ENCODE results near the gene DCDC2C. TPM values are rescaled to one million over a fixed set of nuclear protein-coding genes. Genes with fewer than 3 reads are reported as not detected.

Gene DCDC2C
- total and polyA plus RNA-seq, 7 experiments from 2014 or later: not detected

GRCh38 chr2:3708576-3708975 is 5.2 kb downstream of the DCDC2C start:
- ChIA-PET CTCF (no interaction called here), POLR2A (no interaction called here)
- Mint-ChIP-seq H3K4me3 (no peak overlapping the region), H3K27me3 (peaks cover 5 to 40% (median 17%) of the 10 kb centered on the region in 5 donors), H3K4me1 (peaks cover 0 to 7% (median 5%) of the 10 kb centered on the region in 7 donors), H3K9me3 (peaks cover 0 to 8% (median 0%) of the 10 kb centered on the region in 11 donors), H3K36me3 (peaks cover 0 to 6% (median 0%) of the 10 kb centered on the region in 5 donors), H3K27ac (no peak overlapping the region)
- DNase-seq: no peak
- Histone ChIP-seq H3K27me3 (ENCODE audit: control insufficient read depth in 2 of 2, insufficient read depth in 2 of 2, low read length in 2 of 2) (peaks cover 0 to 4% of the 10 kb centered on the region in 2 donors), H3K4me1 (ENCODE audit: control insufficient read depth in 2 of 2, insufficient read depth in 2 of 2, low read length in 2 of 2) (no peaks in the 10 kb centered on the region), H3K27ac (ENCODE audit: low read depth, low read length) (no peak overlapping the region), H3K36me3 (ENCODE audit: control insufficient read depth in 2 of 3, insufficient read depth in 3 of 3, low read length in 3 of 3) (no peaks in the 10 kb centered on the region), H3K4me3 (ENCODE audit: low read length) (no peak overlapping the region), H3K9me3 (ENCODE audit: control insufficient read depth in 2 of 3, low read length in 3 of 3) (no peaks in the 10 kb centered on the region)
- no peak for ATAC-seq
- intact Hi-C loops (cut with micrococcal nuclease): no loop called here

GRCh38 chr2:3709225-3709624 is 5.8 kb downstream of the DCDC2C start:
- no peak for ATAC-seq
- intact Hi-C loops (cut with micrococcal nuclease): no loop called here
- Histone ChIP-seq H3K4me1 (ENCODE audit: control insufficient read depth in 2 of 2, insufficient read depth in 2 of 2, low read length in 2 of 2) (no peaks in the 10 kb centered on the region), H3K9me3 (ENCODE audit: control insufficient read depth in 2 of 3, low read length in 3 of 3) (no peaks in the 10 kb centered on the region), H3K4me3 (ENCODE audit: low read length) (no peak overlapping the region), H3K27ac (ENCODE audit: low read depth, low read length) (no peak overlapping the region), H3K27me3 (ENCODE audit: control insufficient read depth in 2 of 2, insufficient read depth in 2 of 2, low read length in 2 of 2) (peaks cover 0 to 4% of the 10 kb centered on the region in 2 donors), H3K36me3 (ENCODE audit: control insufficient read depth in 2 of 3, insufficient read depth in 3 of 3, low read length in 3 of 3) (no peaks in the 10 kb centered on the region)
- Mint-ChIP-seq H3K27me3 (peaks cover 5 to 40% (median 17%) of the 10 kb centered on the region in 5 donors), H3K4me1 (peaks cover 0 to 7% (median 5%) of the 10 kb centered on the region in 7 donors), H3K9me3 (peaks cover 0 to 8% (median 0%) of the 10 kb centered on the region in 11 donors), H3K4me3 (no peak overlapping the region), H3K27ac (no peak overlapping the region), H3K36me3 (peaks cover 0 to 6% (median 0%) of the 10 kb centered on the region in 5 donors)
- ChIA-PET CTCF (no interaction called here), POLR2A (no interaction called here)
- DNase-seq: no peak

DNA sequence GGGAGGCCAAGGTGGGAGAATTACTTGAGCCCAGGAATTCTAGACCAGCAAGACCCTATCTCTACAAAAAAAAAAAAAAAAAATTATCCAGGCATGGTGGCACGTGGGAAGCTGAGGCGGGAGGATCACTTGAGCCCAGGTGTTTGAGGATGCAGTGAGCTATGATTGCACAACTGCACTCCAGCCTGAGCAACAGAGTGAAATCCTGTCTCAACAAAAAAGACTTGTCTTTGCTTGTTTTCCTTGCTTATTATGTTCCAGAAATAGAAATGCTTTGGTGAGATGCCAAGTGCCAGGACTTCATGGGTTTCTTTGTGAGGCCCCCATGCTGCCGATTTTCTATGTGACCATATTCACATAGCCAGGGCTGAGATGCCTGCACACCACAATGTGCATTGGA is 9.0 kb downstream of the DCDC2C start:
- Histone ChIP-seq H3K36me3 (ENCODE audit: control insufficient read depth in 2 of 3, insufficient read depth in 3 of 3, low read length in 3 of 3) (no peaks in the 10 kb centered on the region), H3K4me3 (ENCODE audit: low read length) (no peak overlapping the region), H3K27ac (ENCODE audit: low read depth, low read length) (no peak overlapping the region), H3K4me1 (ENCODE audit: control insufficient read depth in 2 of 2, insufficient read depth in 2 of 2, low read length in 2 of 2) (no peaks in the 10 kb centered on the region), H3K27me3 (ENCODE audit: control insufficient read depth in 2 of 2, insufficient read depth in 2 of 2, low read length in 2 of 2) (no peaks in the 10 kb centered on the region), H3K9me3 (ENCODE audit: control insufficient read depth in 2 of 3, low read length in 3 of 3) (no peaks in the 10 kb centered on the region)
- Mint-ChIP-seq H3K36me3 (peaks cover 0 to 6% (median 0%) of the 10 kb centered on the region in 5 donors), H3K27me3 (peaks cover 0 to 19% (median 7%) of the 10 kb centered on the region in 5 donors), H3K4me1 (no peaks in the 10 kb centered on the region), H3K4me3 (no peak overlapping the region), H3K27ac (no peak overlapping the region), H3K9me3 (peaks cover 0 to 8% (median 0%) of the 10 kb centered on the region in 11 donors)
- ChIA-PET POLR2A (no interaction called here), CTCF (no interaction called here)
- no peak for DNase-seq
- ATAC-seq: no peak
- intact Hi-C loops (cut with micrococcal nuclease): no loop called here

- Histone ChIP-seq H3K27ac (ENCODE audit: low read depth, low read length) (no peak overlapping the region), H3K36me3 (ENCODE audit: control insufficient read depth in 2 of 3, insufficient read depth in 3 of 3, low read length in 3 of 3) (no peaks in the 10 kb centered on the region), H3K9me3 (ENCODE audit: control insufficient read depth in 2 of 3, low read length in 3 of 3) (no peaks in the 10 kb centered on the region), H3K4me3 (ENCODE audit: low read length) (no peak overlapping the region), H3K27me3 (ENCODE audit: control insufficient read depth in 2 of 2, insufficient read depth in 2 of 2, low read length in 2 of 2) (no peaks in the 10 kb centered on the region), H3K4me1 (ENCODE audit: control insufficient read depth in 2 of 2, insufficient read depth in 2 of 2, low read length in 2 of 2) (no peaks in the 10 kb centered on the region)
- intact Hi-C loops (cut with micrococcal nuclease): no loop called here
- peaks cover 0 to 8% (median 0%) of the 10 kb centered on the region in 11 donors for H3K9me3 Mint-ChIP-seq
- H3K27me3 Mint-ChIP-seq: peaks cover 0 to 14% (median 4%) of the 10 kb centered on the region in 5 donors
- DNase-seq (no peak), ATAC-seq (no peak)
- H3K4me1 Mint-ChIP-seq: no peaks in the 10 kb centered on the region
- H3K36me3 Mint-ChIP-seq: peaks cover 0 to 6% (median 0%) of the 10 kb centered on the region in 5 donors
- no peak overlapping the region for H3K27ac Mint-ChIP-seq
- H3K4me3 Mint-ChIP-seq: no peak overlapping the region
- ChIA-PET CTCF (interaction anchor here (0.5 kb wide), 1 partner anchor 20 kb away, joined by 3 read pairs; no protein-coding TSS in a partner anchor), POLR2A (no interaction called here)
These were observed 9.6 kb downstream of the DCDC2C start for GRCh38 chr2:3712831-3713503.

GRCh38 chr2:3718679-3719078 is 15.3 kb downstream of the DCDC2C start:
- no peak overlapping the region for H3K4me3 Mint-ChIP-seq
- no peaks in the 10 kb centered on the region for H3K36me3 Mint-ChIP-seq
- Histone ChIP-seq H3K9me3 (ENCODE audit: control insufficient read depth in 2 of 3, low read length in 3 of 3) (no peaks in the 10 kb centered on the region), H3K27ac (ENCODE audit: low read depth, low read length) (no peak overlapping the region), H3K4me3 (ENCODE audit: low read length) (no peak overlapping the region), H3K27me3 (ENCODE audit: control insufficient read depth in 2 of 2, insufficient read depth in 2 of 2, low read length in 2 of 2) (no peaks in the 10 kb centered on the region), H3K36me3 (ENCODE audit: control insufficient read depth in 2 of 3, insufficient read depth in 3 of 3, low read length in 3 of 3) (no peaks in the 10 kb centered on the region), H3K4me1 (ENCODE audit: control insufficient read depth in 2 of 2, insufficient read depth in 2 of 2, low read length in 2 of 2) (no peaks in the 10 kb centered on the region)
- no peak for ATAC-seq
- intact Hi-C loops (cut with micrococcal nuclease): no loop called here
- ChIA-PET CTCF (interaction anchor here (0.7 kb wide), 1 partner anchor 19 kb away, joined by 3 read pairs; no protein-coding TSS in a partner anchor), POLR2A (no interaction called here)
- peaks cover 0 to 24% (median 13%) of the 10 kb centered on the region in 11 donors for H3K9me3 Mint-ChIP-seq
- no peak overlapping the region for H3K27ac Mint-ChIP-seq
- peaks cover 3 to 7% (median 4%) of the 10 kb centered on the region in 5 donors for H3K27me3 Mint-ChIP-seq
- H3K4me1 Mint-ChIP-seq: no peaks in the 10 kb centered on the region
- no peak for DNase-seq

DNA sequence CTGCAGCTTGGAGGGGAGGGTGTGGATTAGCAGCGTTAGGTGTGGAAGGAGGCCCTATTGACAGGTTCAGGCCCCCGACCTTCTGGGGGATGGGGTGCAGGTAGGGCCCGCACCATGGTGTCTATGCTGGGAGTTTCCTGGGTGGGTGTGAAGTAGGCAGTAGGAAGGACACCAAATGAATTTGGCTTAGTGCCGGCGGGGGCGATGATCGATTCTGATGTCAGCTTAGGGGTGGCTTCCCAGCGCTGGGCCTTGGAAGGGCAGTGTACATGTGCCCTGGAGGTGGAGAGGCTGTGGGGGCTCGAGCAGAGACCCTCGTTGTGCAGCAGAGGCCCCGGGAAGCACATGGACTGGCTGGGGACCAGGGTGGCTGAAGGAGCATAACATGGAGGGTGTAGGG is 21.6 kb downstream of the DCDC2C start:
- H3K36me3 ChIP-seq (ENCODE audit: control insufficient read depth in 2 of 3, insufficient read depth in 3 of 3, low read length in 3 of 3): no peaks in the 10 kb centered on the region
- intact Hi-C loops (cut with micrococcal nuclease): no loop called here
- no peak overlapping the region for H3K27ac ChIP-seq (ENCODE audit: low read depth, low read length)
- DNase-seq: no peak
- Mint-ChIP-seq H3K4me3 (no peak overlapping the region), H3K36me3 (no peaks in the 10 kb centered on the region), H3K27ac (no peak overlapping the region), H3K27me3 (peaks cover 0 to 43% (median 21%) of the 10 kb centered on the region in 5 donors), H3K4me1 (peaks cover 0 to 7% (median 0%) of the 10 kb centered on the region in 7 donors), H3K9me3 (peaks cover 0 to 26% (median 12%) of the 10 kb centered on the region in 11 donors)
- H3K4me1 ChIP-seq (ENCODE audit: control insufficient read depth in 2 of 2, insufficient read depth in 2 of 2, low read length in 2 of 2): no peaks in the 10 kb centered on the region
- H3K4me3 ChIP-seq (ENCODE audit: low read length): no peak overlapping the region
- CTCF ChIA-PET: no interaction called here
- ATAC-seq: no peak
- POLR2A ChIA-PET: no interaction called here
- H3K27me3 ChIP-seq (ENCODE audit: control insufficient read depth in 2 of 2, insufficient read depth in 2 of 2, low read length in 2 of 2): no peaks in the 10 kb centered on the region
- no peaks in the 10 kb centered on the region for H3K9me3 ChIP-seq (ENCODE audit: control insufficient read depth in 2 of 3, low read length in 3 of 3)
